ENCODE data around the gene ADGRF1.

ADGRF1 gene

GRCh38 chr6:47080083-47080596 is 38.0 kb upstream of the ADGRF1 start:
- WGBS (ENCODE audit: insufficient coverage), result 100% methylated on average over 2 of the region's 5 CpGs
- H3K4me3 ChIP-seq (ENCODE audit: control insufficient read depth in 1 of 7, extremely low read depth in 1 of 7, insufficient read depth in 4 of 7, low read depth in 2 of 7, low read length in 6 of 7), result no peak overlapping the region
- H3K9me3 ChIP-seq (ENCODE audit: control extremely low read depth in 1 of 5, control insufficient read depth in 4 of 5, insufficient read depth in 2 of 5, low read depth in 1 of 5, low read length in 4 of 5), result no peaks in the 10 kb centered on the region
- no peak for DNase-seq
- POLR2A ChIA-PET, result no interaction called here
- no peaks in the 10 kb centered on the region for H3K27me3 ChIP-seq (replicated peaks in 2 of 5; ENCODE audit: control insufficient read depth in 4 of 5, insufficient read depth in 5 of 5, low read length in 4 of 5)
- peaks cover 3 to 15% (median 9%) of the 10 kb centered on the region in 4 experiments for H3K4me1 ChIP-seq (ENCODE audit: control extremely low read depth in 1 of 4, control insufficient read depth in 4 of 4, insufficient read depth in 4 of 4, low read length in 3 of 4)
- no peaks in the 10 kb centered on the region for H3K36me3 ChIP-seq (ENCODE audit: control insufficient read depth in 4 of 4, insufficient read depth in 4 of 4, low read length in 3 of 4)
- CTCF ChIA-PET, result interaction anchor here (0.7 to 2.0 kb wide), 2 partner anchors 13 to 14 kb away, joined by 3 to 9 read pairs; no protein-coding TSS in a partner anchor
- no peak overlapping the region for H3K27ac ChIP-seq (ENCODE audit: insufficient read depth in 1 of 2, low read depth in 1 of 2, low read length in 2 of 2, poor library complexity in 1 of 2, severe bottlenecking in 2 of 2)

- H3K4me1 ChIP-seq (ENCODE audit: control extremely low read depth in 1 of 4, control insufficient read depth in 4 of 4, insufficient read depth in 4 of 4, low read length in 3 of 4), result peaks cover 3 to 15% (median 9%) of the 10 kb centered on the region in 4 experiments
- POLR2A ChIA-PET, result no interaction called here
- no peak overlapping the region for H3K27ac ChIP-seq (ENCODE audit: insufficient read depth in 1 of 2, low read depth in 1 of 2, low read length in 2 of 2, poor library complexity in 1 of 2, severe bottlenecking in 2 of 2)
- H3K36me3 ChIP-seq (ENCODE audit: control insufficient read depth in 4 of 4, insufficient read depth in 4 of 4, low read length in 3 of 4), result no peaks in the 10 kb centered on the region
- CTCF ChIA-PET, result interaction anchor here (2.0 kb wide), 1 partner anchor 15 kb away, joined by 9 read pairs; no protein-coding TSS in a partner anchor
- no peaks in the 10 kb centered on the region for H3K27me3 ChIP-seq (replicated peaks in 2 of 5; ENCODE audit: control insufficient read depth in 4 of 5, insufficient read depth in 5 of 5, low read length in 4 of 5)
- DNase-seq, result no peak
- no peak overlapping the region for H3K4me3 ChIP-seq (ENCODE audit: control insufficient read depth in 1 of 7, extremely low read depth in 1 of 7, insufficient read depth in 4 of 7, low read depth in 2 of 7, low read length in 6 of 7)
- no peaks in the 10 kb centered on the region for H3K9me3 ChIP-seq (ENCODE audit: control extremely low read depth in 1 of 5, control insufficient read depth in 4 of 5, insufficient read depth in 2 of 5, low read depth in 1 of 5, low read length in 4 of 5)
- 95% methylated on average over 7 of the region's 7 CpGs for WGBS (ENCODE audit: insufficient coverage)
These were observed 37.5 kb upstream of the ADGRF1 start for GRCh38 chr6:47079638-47080037.

- Histone ChIP-seq H3K4me1 (ENCODE audit: control extremely low read depth in 1 of 4, control insufficient read depth in 4 of 4, insufficient read depth in 4 of 4, low read length in 3 of 4) (peaks cover 3 to 15% (median 9%) of the 10 kb centered on the region in 4 experiments), H3K27ac (ENCODE audit: insufficient read depth in 1 of 2, low read depth in 1 of 2, low read length in 2 of 2, poor library complexity in 1 of 2, severe bottlenecking in 2 of 2) (no peak overlapping the region), H3K36me3 (ENCODE audit: control insufficient read depth in 4 of 4, insufficient read depth in 4 of 4, low read length in 3 of 4) (no peaks in the 10 kb centered on the region), H3K27me3 (replicated peaks in 2 of 5; ENCODE audit: control insufficient read depth in 4 of 5, insufficient read depth in 5 of 5, low read length in 4 of 5) (no peaks in the 10 kb centered on the region), H3K9me3 (ENCODE audit: control extremely low read depth in 1 of 5, control insufficient read depth in 4 of 5, insufficient read depth in 2 of 5, low read depth in 1 of 5, low read length in 4 of 5) (no peaks in the 10 kb centered on the region), H3K4me3 (ENCODE audit: control insufficient read depth in 1 of 7, extremely low read depth in 1 of 7, insufficient read depth in 4 of 7, low read depth in 2 of 7, low read length in 6 of 7) (no peak overlapping the region)
- ChIA-PET POLR2A (no interaction called here), CTCF (interaction anchor here (2.0 kb wide), 1 partner anchor 15 kb away, joined by 9 read pairs; no protein-coding TSS in a partner anchor)
- 69% methylated on average over 4 of the region's 6 CpGs for WGBS (ENCODE audit: insufficient coverage)
- DNase-seq, result no peak
These were observed 36.9 kb upstream of the ADGRF1 start for GRCh38 chr6:47078991-47079390.

- Histone ChIP-seq H3K9me3 (ENCODE audit: control extremely low read depth in 1 of 5, control insufficient read depth in 4 of 5, insufficient read depth in 2 of 5, low read depth in 1 of 5, low read length in 4 of 5) (no peaks in the 10 kb centered on the region), H3K27ac (ENCODE audit: insufficient read depth in 1 of 2, low read depth in 1 of 2, low read length in 2 of 2, poor library complexity in 1 of 2, severe bottlenecking in 2 of 2) (no peak overlapping the region), H3K36me3 (ENCODE audit: control insufficient read depth in 4 of 4, insufficient read depth in 4 of 4, low read length in 3 of 4) (no peaks in the 10 kb centered on the region), H3K4me1 (ENCODE audit: control extremely low read depth in 1 of 4, control insufficient read depth in 4 of 4, insufficient read depth in 4 of 4, low read length in 3 of 4) (peaks cover 0 to 8% (median 5%) of the 10 kb centered on the region in 4 experiments), H3K27me3 (replicated peaks in 2 of 5; ENCODE audit: control insufficient read depth in 4 of 5, insufficient read depth in 5 of 5, low read length in 4 of 5) (no peaks in the 10 kb centered on the region), H3K4me3 (ENCODE audit: control insufficient read depth in 1 of 7, extremely low read depth in 1 of 7, insufficient read depth in 4 of 7, low read depth in 2 of 7, low read length in 6 of 7) (no peak overlapping the region)
- ChIA-PET POLR2A (no interaction called here), CTCF (no interaction called here)
- 50% methylated on average over 8 of the region's 9 CpGs for WGBS (ENCODE audit: insufficient coverage)
- peak; percentile 39 to 79 (median 78) for DNase-seq
These were observed 34.6 kb upstream of the ADGRF1 start for GRCh38 chr6:47076422-47077344.

- DNase-seq, result no peak
- ChIA-PET POLR2A (no interaction called here), CTCF (no interaction called here)
- Histone ChIP-seq H3K4me1 (ENCODE audit: control extremely low read depth in 1 of 4, control insufficient read depth in 4 of 4, insufficient read depth in 4 of 4, low read length in 3 of 4) (peaks cover 0 to 8% (median 5%) of the 10 kb centered on the region in 4 experiments), H3K9me3 (ENCODE audit: control extremely low read depth in 1 of 5, control insufficient read depth in 4 of 5, insufficient read depth in 2 of 5, low read depth in 1 of 5, low read length in 4 of 5) (no peaks in the 10 kb centered on the region), H3K27ac (ENCODE audit: insufficient read depth in 1 of 2, low read depth in 1 of 2, low read length in 2 of 2, poor library complexity in 1 of 2, severe bottlenecking in 2 of 2) (no peak overlapping the region), H3K4me3 (ENCODE audit: control insufficient read depth in 1 of 7, extremely low read depth in 1 of 7, insufficient read depth in 4 of 7, low read depth in 2 of 7, low read length in 6 of 7) (no peak overlapping the region), H3K27me3 (replicated peaks in 2 of 5; ENCODE audit: control insufficient read depth in 4 of 5, insufficient read depth in 5 of 5, low read length in 4 of 5) (no peaks in the 10 kb centered on the region), H3K36me3 (ENCODE audit: control insufficient read depth in 4 of 4, insufficient read depth in 4 of 4, low read length in 3 of 4) (no peaks in the 10 kb centered on the region)
- WGBS (ENCODE audit: insufficient coverage), result 93% methylated on average over 5 of the region's 8 CpGs
These were observed 33.7 kb upstream of the ADGRF1 start for GRCh38 chr6:47075741-47076421.

GRCh38 chr6:47075168-47075567 is 33.0 kb upstream of the ADGRF1 start:
- CTCF ChIA-PET, result interaction anchor here (1.0 kb wide), 1 partner anchor 10 kb away, joined by 4 read pairs; no protein-coding TSS in a partner anchor
- POLR2A ChIA-PET, result no interaction called here

More at GRCh38 chr6:47075168-47075567, 33.0 kb upstream of the ADGRF1 start:
- Histone ChIP-seq H3K36me3 (ENCODE audit: control insufficient read depth in 4 of 4, insufficient read depth in 4 of 4, low read length in 3 of 4) (no peaks in the 10 kb centered on the region), H3K4me3 (ENCODE audit: control insufficient read depth in 1 of 7, extremely low read depth in 1 of 7, insufficient read depth in 4 of 7, low read depth in 2 of 7, low read length in 6 of 7) (no peak overlapping the region), H3K27me3 (replicated peaks in 2 of 5; ENCODE audit: control insufficient read depth in 4 of 5, insufficient read depth in 5 of 5, low read length in 4 of 5) (no peaks in the 10 kb centered on the region), H3K4me1 (ENCODE audit: control extremely low read depth in 1 of 4, control insufficient read depth in 4 of 4, insufficient read depth in 4 of 4, low read length in 3 of 4) (peaks cover 0 to 8% (median 5%) of the 10 kb centered on the region in 4 experiments), H3K9me3 (ENCODE audit: control extremely low read depth in 1 of 5, control insufficient read depth in 4 of 5, insufficient read depth in 2 of 5, low read depth in 1 of 5, low read length in 4 of 5) (no peaks in the 10 kb centered on the region), H3K27ac (ENCODE audit: insufficient read depth in 1 of 2, low read depth in 1 of 2, low read length in 2 of 2, poor library complexity in 1 of 2, severe bottlenecking in 2 of 2) (no peak overlapping the region)
- 91% methylated on average over 4 of the region's 4 CpGs for WGBS (ENCODE audit: insufficient coverage)
- DNase-seq, result no peak
